ENCODE results near the gene RAB13.
A peak's percentile ranks its signal among the peaks of the same experiment; 100 is the strongest.

RAB13 gene

GRCh38 chr1:153958111-153958960, 27.8 kb downstream of the RAB13 start, which contains the start of gene CRTC2:
TSS of gene CRTC2 (minus strand) at chr1:153958612. CDS start at chr1:153958497, 115 bp downstream.
- H3K4me1 ChIP-seq (ENCODE audit: insufficient read depth, low read length) = peaks cover 37% of the 10 kb centered on the region
- H3K9me3 ChIP-seq (ENCODE audit: low read length) = no peaks in the 10 kb centered on the region
- peak within 1 kb of the TSS; percentile 52 for H2AFZ ChIP-seq (ENCODE audit: low read depth, low read length)
- no peaks in the 10 kb centered on the region for H3K27me3 ChIP-seq (ENCODE audit: insufficient read depth, low read length)
- peak within 1 kb of the TSS; percentile 76 for H3K4me3 ChIP-seq (ENCODE audit: low read length)
- peaks cover 33% of the 10 kb centered on the region for H3K36me3 ChIP-seq (ENCODE audit: insufficient read depth, low read length)

- peaks cover 34% of the 10 kb centered on the region for H3K4me1 ChIP-seq (ENCODE audit: insufficient read depth, low read length)
- peak overlapping the region; percentile 52 for H2AFZ ChIP-seq (ENCODE audit: low read depth, low read length)
- no peaks in the 10 kb centered on the region for H3K27me3 ChIP-seq (ENCODE audit: insufficient read depth, low read length)
- H3K9me3 ChIP-seq (ENCODE audit: low read length) = no peaks in the 10 kb centered on the region
- H3K36me3 ChIP-seq (ENCODE audit: insufficient read depth, low read length) = peaks cover 33% of the 10 kb centered on the region
- H3K4me3 ChIP-seq (ENCODE audit: low read length) = peak overlapping the region; percentile 76
Observed at GRCh38 chr1:153957744-153958110, 28.4 kb downstream of the RAB13 start.

- peak overlapping the region; percentile 76 for H3K4me3 ChIP-seq (ENCODE audit: low read length)
- H3K36me3 ChIP-seq (ENCODE audit: insufficient read depth, low read length) = peaks cover 39% of the 10 kb centered on the region
Observed at GRCh38 chr1:153956997-153957715, 29.0 kb downstream of the RAB13 start.

GRCh38 chr1:153954826-153955225, 31.3 kb downstream of the RAB13 start:
- Histone ChIP-seq H3K36me3 (ENCODE audit: insufficient read depth, low read length) (peaks cover 47% of the 10 kb centered on the region), H2AFZ (ENCODE audit: low read depth, low read length) (no peak overlapping the region), H3K9me3 (ENCODE audit: low read length) (no peaks in the 10 kb centered on the region), H3K4me3 (ENCODE audit: low read length) (no peak overlapping the region), H3K4me1 (ENCODE audit: insufficient read depth, low read length) (peaks cover 19% of the 10 kb centered on the region), H3K27me3 (ENCODE audit: insufficient read depth, low read length) (no peaks in the 10 kb centered on the region)

More at GRCh38 chr1:153956997-153957715, 29.0 kb downstream of the RAB13 start:
- Histone ChIP-seq H3K9me3 (ENCODE audit: low read length) (no peaks in the 10 kb centered on the region), H3K4me1 (ENCODE audit: insufficient read depth, low read length) (peaks cover 29% of the 10 kb centered on the region), H2AFZ (ENCODE audit: low read depth, low read length) (no peak overlapping the region), H3K27me3 (ENCODE audit: insufficient read depth, low read length) (no peaks in the 10 kb centered on the region)

GRCh38 chr1:153953859-153954365, 32.2 kb downstream of the RAB13 start:
- no peaks in the 10 kb centered on the region for H3K27me3 ChIP-seq (ENCODE audit: insufficient read depth, low read length)
- peaks cover 19% of the 10 kb centered on the region for H3K4me1 ChIP-seq (ENCODE audit: insufficient read depth, low read length)
- no peak overlapping the region for H3K4me3 ChIP-seq (ENCODE audit: low read length)
- H3K9me3 ChIP-seq (ENCODE audit: low read length) = no peaks in the 10 kb centered on the region
- no peak overlapping the region for H2AFZ ChIP-seq (ENCODE audit: low read depth, low read length)
- H3K36me3 ChIP-seq (ENCODE audit: insufficient read depth, low read length) = peaks cover 48% of the 10 kb centered on the region

GRCh38 chr1:153951801-153952200, 34.3 kb downstream of the RAB13 start:
- no peaks in the 10 kb centered on the region for H3K27me3 ChIP-seq (ENCODE audit: insufficient read depth, low read length)
- no peaks in the 10 kb centered on the region for H3K9me3 ChIP-seq (ENCODE audit: low read length)
- H2AFZ ChIP-seq (ENCODE audit: low read depth, low read length) = no peak overlapping the region
- H3K36me3 ChIP-seq (ENCODE audit: insufficient read depth, low read length) = peaks cover 67% of the 10 kb centered on the region
- peaks cover 11% of the 10 kb centered on the region for H3K4me1 ChIP-seq (ENCODE audit: insufficient read depth, low read length)
- H3K4me3 ChIP-seq (ENCODE audit: low read length) = no peak overlapping the region

- Histone ChIP-seq H3K4me3 (ENCODE audit: low read length) (no peak overlapping the region), H2AFZ (ENCODE audit: low read depth, low read length) (no peak overlapping the region), H3K9me3 (ENCODE audit: low read length) (no peaks in the 10 kb centered on the region), H3K36me3 (ENCODE audit: insufficient read depth, low read length) (peaks cover 67% of the 10 kb centered on the region), H3K27me3 (ENCODE audit: insufficient read depth, low read length) (no peaks in the 10 kb centered on the region), H3K4me1 (ENCODE audit: insufficient read depth, low read length) (peaks cover 7% of the 10 kb centered on the region)
Observed at GRCh38 chr1:153951183-153951582, 35.0 kb downstream of the RAB13 start.

- Histone ChIP-seq H3K9me3 (ENCODE audit: low read length) (no peaks in the 10 kb centered on the region), H3K4me1 (ENCODE audit: insufficient read depth, low read length) (peaks cover 16% of the 10 kb centered on the region), H3K4me3 (ENCODE audit: low read length) (peak within 1 kb of the TSS; percentile 63), H3K36me3 (ENCODE audit: insufficient read depth, low read length) (peaks cover 62% of the 10 kb centered on the region), H3K27me3 (ENCODE audit: insufficient read depth, low read length) (no peaks in the 10 kb centered on the region), H2AFZ (ENCODE audit: low read depth, low read length) (peak within 1 kb of the TSS; percentile 89)
Observed at GRCh38 chr1:153946622-153947241, 39.4 kb downstream of the RAB13 start, which contains the start of gene DENND4B. TSS of gene DENND4B (minus strand) at chr1:153946718. CDS start at chr1:153944374, 2,344 bp downstream.

- peak overlapping the region; percentile 63 for H3K4me3 ChIP-seq (ENCODE audit: low read length)
- peak overlapping the region; percentile 89 for H2AFZ ChIP-seq (ENCODE audit: low read depth, low read length)
- H3K9me3 ChIP-seq (ENCODE audit: low read length) = no peaks in the 10 kb centered on the region
- peaks cover 16% of the 10 kb centered on the region for H3K4me1 ChIP-seq (ENCODE audit: insufficient read depth, low read length)
- H3K27me3 ChIP-seq (ENCODE audit: insufficient read depth, low read length) = no peaks in the 10 kb centered on the region
- H3K36me3 ChIP-seq (ENCODE audit: insufficient read depth, low read length) = peaks cover 61% of the 10 kb centered on the region
Observed at GRCh38 chr1:153945795-153946621, 40.1 kb downstream of the RAB13 start.

- Histone ChIP-seq H3K9me3 (ENCODE audit: low read length) (no peaks in the 10 kb centered on the region), H2AFZ (ENCODE audit: low read depth, low read length) (no peak overlapping the region), H3K36me3 (ENCODE audit: insufficient read depth, low read length) (peaks cover 61% of the 10 kb centered on the region), H3K27me3 (ENCODE audit: insufficient read depth, low read length) (no peaks in the 10 kb centered on the region), H3K4me1 (ENCODE audit: insufficient read depth, low read length) (peaks cover 16% of the 10 kb centered on the region), H3K4me3 (ENCODE audit: low read length) (peak overlapping the region; percentile 63)
Observed at GRCh38 chr1:153945131-153945794, 40.9 kb downstream of the RAB13 start.

GRCh38 chr1:153944827-153945117, 41.4 kb downstream of the RAB13 start:
- H2AFZ ChIP-seq (ENCODE audit: low read depth, low read length) = no peak overlapping the region
- no peaks in the 10 kb centered on the region for H3K9me3 ChIP-seq (ENCODE audit: low read length)
- no peaks in the 10 kb centered on the region for H3K27me3 ChIP-seq (ENCODE audit: insufficient read depth, low read length)
- peaks cover 61% of the 10 kb centered on the region for H3K36me3 ChIP-seq (ENCODE audit: insufficient read depth, low read length)
- H3K4me1 ChIP-seq (ENCODE audit: insufficient read depth, low read length) = peaks cover 16% of the 10 kb centered on the region
- no peak overlapping the region for H3K4me3 ChIP-seq (ENCODE audit: low read length)
